OCI-LY7 (cell line): ENCODE measurements around the gene DNER.

Source experiments
- EZH2phosphoT487 ChIP-seq: fragments of 200-600 bp; sonication (generic); IDR thresholded peaks from 2 replicates; pipeline ENCODE4 v1.6.1; 2018; ENCODE audit warnings: low read depth, borderline replicate concordance, mild to moderate bottlenecking, mixed run types, antibody characterized with exemption, low read length, moderate library complexity, mixed read lengths
- TF ChIP-seq, protein P1 (sequence below): fragments of 200-600 bp; sonication (generic); conservative IDR thresholded peaks from 2 replicates; pipeline ENCODE4 v1.5.1; 2014; ENCODE audit warnings: mild to moderate bottlenecking, antibody characterized with exemption, low read length, moderate library complexity, mixed read lengths

- TF ChIP-seq, protein P1, sequence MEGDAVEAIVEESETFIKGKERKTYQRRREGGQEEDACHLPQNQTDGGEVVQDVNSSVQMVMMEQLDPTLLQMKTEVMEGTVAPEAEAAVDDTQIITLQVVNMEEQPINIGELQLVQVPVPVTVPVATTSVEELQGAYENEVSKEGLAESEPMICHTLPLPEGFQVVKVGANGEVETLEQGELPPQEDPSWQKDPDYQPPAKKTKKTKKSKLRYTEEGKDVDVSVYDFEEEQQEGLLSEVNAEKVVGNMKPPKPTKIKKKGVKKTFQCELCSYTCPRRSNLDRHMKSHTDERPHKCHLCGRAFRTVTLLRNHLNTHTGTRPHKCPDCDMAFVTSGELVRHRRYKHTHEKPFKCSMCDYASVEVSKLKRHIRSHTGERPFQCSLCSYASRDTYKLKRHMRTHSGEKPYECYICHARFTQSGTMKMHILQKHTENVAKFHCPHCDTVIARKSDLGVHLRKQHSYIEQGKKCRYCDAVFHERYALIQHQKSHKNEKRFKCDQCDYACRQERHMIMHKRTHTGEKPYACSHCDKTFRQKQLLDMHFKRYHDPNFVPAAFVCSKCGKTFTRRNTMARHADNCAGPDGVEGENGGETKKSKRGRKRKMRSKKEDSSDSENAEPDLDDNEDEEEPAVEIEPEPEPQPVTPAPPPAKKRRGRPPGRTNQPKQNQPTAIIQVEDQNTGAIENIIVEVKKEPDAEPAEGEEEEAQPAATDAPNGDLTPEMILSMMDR = no peak
- TF ChIP-seq EZH2phosphoT487 = no peak
Measured at GRCh38 chr2:229598227-229598626, 116.1 kb downstream of the DNER start.
